Measurements from ENCODE around the gene GOLGB1.
"Not testable (repeated sequence)": the region's sequence is repeated elsewhere in the genome, so short reads cannot be mapped to it uniquely, and the experiment has no call there.

The GOLGB1 gene

GRCh38 chr3:121692010-121692699 lies 57.4 kb downstream of the GOLGB1 start:
- H3K27me3 ChIP-seq (ENCODE audit: control insufficient read depth, insufficient read depth, low read length, poor library complexity, severe bottlenecking) = no peaks in the 10 kb centered on the region
- H3K36me3 ChIP-seq (ENCODE audit: control insufficient read depth, insufficient read depth, low read length) = peaks cover 23% of the 10 kb centered on the region
- H3K9me3 ChIP-seq (ENCODE audit: control insufficient read depth, low read length) = no peaks in the 10 kb centered on the region
- 95 to 98% methylated on average over 2 of the region's 2 CpGs for WGBS, 2 experiments
- no peak overlapping the region for H3K4me3 ChIP-seq (ENCODE audit: insufficient read depth, low read depth, low read length)
- H3K4me1 ChIP-seq (ENCODE audit: control insufficient read depth, insufficient read depth, low read length) = no peaks in the 10 kb centered on the region
- no peak overlapping the region for H3K27ac ChIP-seq (ENCODE audit: insufficient read depth, low read depth, low read length, poor library complexity, severe bottlenecking)

DNA sequence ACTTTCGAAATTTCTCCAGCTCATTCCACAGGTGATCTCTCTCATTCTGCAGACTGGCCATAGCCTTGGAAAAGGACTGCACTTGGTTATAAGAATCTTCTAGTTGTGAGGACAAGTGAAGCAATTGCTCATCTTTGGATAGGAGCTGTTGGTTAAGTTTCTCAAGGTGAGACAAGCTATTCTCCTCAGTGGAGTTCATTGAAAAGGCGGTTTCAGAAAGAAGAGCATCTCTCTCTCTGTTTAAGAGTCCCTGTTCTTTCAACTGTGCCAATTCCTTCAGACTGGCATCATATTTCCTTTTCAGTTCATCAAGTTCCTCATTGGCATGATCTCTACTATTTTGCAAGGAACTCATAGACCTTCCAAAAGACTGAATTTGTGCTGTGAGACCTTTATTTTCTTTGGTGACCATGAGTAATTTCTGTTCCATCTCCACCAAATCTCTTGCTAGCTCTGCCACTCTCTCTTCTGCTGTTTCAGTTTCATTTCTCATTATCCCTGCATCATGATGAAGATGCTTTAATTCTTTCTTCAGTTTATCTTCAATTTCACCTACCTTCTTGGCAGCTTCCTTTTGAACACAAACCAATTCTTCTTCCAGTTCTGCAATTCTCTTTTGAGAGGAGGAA lies 58.6 kb downstream of the GOLGB1 start:
- 87 to 92% methylated on average over 2 of the region's 2 CpGs for WGBS, 2 experiments
- Histone ChIP-seq H3K36me3 (ENCODE audit: control insufficient read depth, insufficient read depth, low read length) (peaks cover 21% of the 10 kb centered on the region), H3K27me3 (ENCODE audit: control insufficient read depth, insufficient read depth, low read length, poor library complexity, severe bottlenecking) (no peaks in the 10 kb centered on the region)

DNA sequence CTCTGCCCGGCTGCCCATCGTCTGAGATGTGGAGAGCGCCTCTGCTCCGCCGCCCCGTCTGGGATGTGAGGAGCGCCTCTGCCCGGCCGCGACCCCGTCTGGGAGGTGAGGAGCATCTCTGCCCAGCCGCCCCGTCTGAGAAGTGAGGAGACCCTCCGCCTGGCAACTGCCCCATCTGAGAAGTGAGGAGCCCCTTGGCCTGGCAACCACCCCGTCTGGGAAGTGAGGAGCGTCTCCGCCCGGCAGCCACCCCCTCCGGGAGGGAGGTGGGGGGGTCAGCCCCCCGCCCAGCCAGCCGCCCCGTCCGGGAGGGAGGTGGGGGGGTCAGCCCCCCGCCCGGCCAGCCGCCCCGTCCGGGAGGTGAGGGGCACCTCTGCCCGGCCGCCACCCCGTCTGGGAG lies 60.8 kb downstream of the GOLGB1 start:
- not testable (repeated sequence) for H3K27me3 ChIP-seq (ENCODE audit: control insufficient read depth, insufficient read depth, low read length, poor library complexity, severe bottlenecking); H3K4me1 ChIP-seq (ENCODE audit: control insufficient read depth, insufficient read depth, low read length); H3K4me3 ChIP-seq (ENCODE audit: insufficient read depth, low read depth, low read length); H3K9me3 ChIP-seq (ENCODE audit: control insufficient read depth, low read length); H3K27ac ChIP-seq (ENCODE audit: insufficient read depth, low read depth, low read length, poor library complexity, severe bottlenecking)
- peaks cover 21% of the 10 kb centered on the region for H3K36me3 ChIP-seq (ENCODE audit: control insufficient read depth, insufficient read depth, low read length)
- 89 to 95% methylated on average over 31 of the region's 31 CpGs for WGBS, 2 experiments

More for the DNA sequence above, 58.6 kb downstream of the GOLGB1 start:
- no peaks in the 10 kb centered on the region for H3K9me3 ChIP-seq (ENCODE audit: control insufficient read depth, low read length)
- no peaks in the 10 kb centered on the region for H3K4me1 ChIP-seq (ENCODE audit: control insufficient read depth, insufficient read depth, low read length)
- no peak overlapping the region for H3K4me3 ChIP-seq (ENCODE audit: insufficient read depth, low read depth, low read length)
- no peak overlapping the region for H3K27ac ChIP-seq (ENCODE audit: insufficient read depth, low read depth, low read length, poor library complexity, severe bottlenecking)

GRCh38 chr3:121681792-121682191 lies 67.7 kb downstream of the GOLGB1 start:
- peaks cover 8% of the 10 kb centered on the region for H3K36me3 ChIP-seq (ENCODE audit: control insufficient read depth, insufficient read depth, low read length)
- 93 to 100% methylated on average over 1 of the region's 1 CpG for WGBS, 2 experiments

DNA sequence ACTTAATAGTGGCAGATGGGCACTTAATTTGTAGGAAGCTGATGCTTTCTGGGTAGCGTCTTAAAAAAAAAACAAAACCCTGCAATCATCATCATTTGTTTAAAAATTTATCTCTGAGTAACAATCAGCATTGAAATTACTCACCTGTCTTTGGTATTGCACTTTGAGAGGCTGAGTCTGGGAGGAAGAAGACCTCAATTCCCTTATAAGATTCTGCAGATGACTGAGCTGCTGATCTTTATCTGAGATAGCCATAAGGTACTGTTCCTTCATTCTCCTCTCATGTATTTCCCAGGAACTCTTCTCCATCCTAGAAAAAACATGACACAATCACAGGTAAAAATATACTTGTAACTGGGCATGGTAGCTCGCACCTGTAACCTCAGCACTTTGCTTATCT lies 72.4 kb downstream of the GOLGB1 start:
- H3K4me1 ChIP-seq (ENCODE audit: control insufficient read depth, insufficient read depth, low read length) = no peaks in the 10 kb centered on the region
- H3K27ac ChIP-seq (ENCODE audit: insufficient read depth, low read depth, low read length, poor library complexity, severe bottlenecking) = no peak overlapping the region
- peaks cover 23% of the 10 kb centered on the region for H3K36me3 ChIP-seq (ENCODE audit: control insufficient read depth, insufficient read depth, low read length)
- H3K4me3 ChIP-seq (ENCODE audit: insufficient read depth, low read depth, low read length) = no peak overlapping the region
- WGBS, 2 experiments = 100% methylated on average over 2 of the region's 2 CpGs
- H3K27me3 ChIP-seq (ENCODE audit: control insufficient read depth, insufficient read depth, low read length, poor library complexity, severe bottlenecking) = no peaks in the 10 kb centered on the region
- H3K9me3 ChIP-seq (ENCODE audit: control insufficient read depth, low read length) = no peaks in the 10 kb centered on the region

More at GRCh38 chr3:121681792-121682191, 67.7 kb downstream of the GOLGB1 start:
- Histone ChIP-seq H3K27ac (ENCODE audit: insufficient read depth, low read depth, low read length, poor library complexity, severe bottlenecking) (no peak overlapping the region), H3K4me1 (ENCODE audit: control insufficient read depth, insufficient read depth, low read length) (no peaks in the 10 kb centered on the region), H3K9me3 (ENCODE audit: control insufficient read depth, low read length) (no peaks in the 10 kb centered on the region), H3K4me3 (ENCODE audit: insufficient read depth, low read depth, low read length) (no peak overlapping the region), H3K27me3 (ENCODE audit: control insufficient read depth, insufficient read depth, low read length, poor library complexity, severe bottlenecking) (no peaks in the 10 kb centered on the region)

DNA sequence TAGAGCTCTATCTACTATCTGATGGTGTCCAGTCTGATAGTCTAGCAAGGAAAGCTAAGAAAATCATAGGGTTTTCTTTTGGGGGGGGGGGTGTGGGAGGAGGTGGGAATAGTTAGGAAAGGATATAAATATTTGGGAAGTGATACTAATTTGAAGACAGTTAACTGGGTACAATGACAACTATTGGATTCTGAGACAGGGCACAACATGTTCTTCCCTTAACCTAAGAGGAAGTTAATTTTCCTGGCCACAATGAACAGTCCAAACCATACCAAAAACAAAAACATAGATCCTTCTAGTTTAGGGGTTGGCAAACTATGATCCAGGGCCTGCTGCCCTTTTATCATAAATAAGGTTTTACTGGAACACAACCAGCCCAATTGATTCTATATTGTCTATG lies 78.9 kb downstream of the GOLGB1 start:
- Histone ChIP-seq H3K4me1 (ENCODE audit: control insufficient read depth, insufficient read depth, low read length) (no peaks in the 10 kb centered on the region), H3K27ac (ENCODE audit: insufficient read depth, low read depth, low read length, poor library complexity, severe bottlenecking) (no peak overlapping the region), H3K36me3 (ENCODE audit: control insufficient read depth, insufficient read depth, low read length) (peaks cover 20% of the 10 kb centered on the region), H3K9me3 (ENCODE audit: control insufficient read depth, low read length) (no peaks in the 10 kb centered on the region), H3K4me3 (ENCODE audit: insufficient read depth, low read depth, low read length) (no peak overlapping the region), H3K27me3 (ENCODE audit: control insufficient read depth, insufficient read depth, low read length, poor library complexity, severe bottlenecking) (no peaks in the 10 kb centered on the region)

GRCh38 chr3:121667333-121667732 lies 82.2 kb downstream of the GOLGB1 start:
- Histone ChIP-seq H3K4me1 (ENCODE audit: control insufficient read depth, insufficient read depth, low read length) (no peaks in the 10 kb centered on the region), H3K27ac (ENCODE audit: insufficient read depth, low read depth, low read length, poor library complexity, severe bottlenecking) (no peak overlapping the region), H3K9me3 (ENCODE audit: control insufficient read depth, low read length) (no peaks in the 10 kb centered on the region), H3K27me3 (ENCODE audit: control insufficient read depth, insufficient read depth, low read length, poor library complexity, severe bottlenecking) (no peaks in the 10 kb centered on the region), H3K4me3 (ENCODE audit: insufficient read depth, low read depth, low read length) (no peak overlapping the region), H3K36me3 (ENCODE audit: control insufficient read depth, insufficient read depth, low read length) (peaks cover 23% of the 10 kb centered on the region)
- WGBS, 2 experiments = 95 to 98% methylated on average over 4 of the region's 4 CpGs

GRCh38 chr3:121665488-121665887 lies 84.1 kb downstream of the GOLGB1 start:
- Histone ChIP-seq H3K27me3 (ENCODE audit: control insufficient read depth, insufficient read depth, low read length, poor library complexity, severe bottlenecking) (no peaks in the 10 kb centered on the region), H3K36me3 (ENCODE audit: control insufficient read depth, insufficient read depth, low read length) (peaks cover 23% of the 10 kb centered on the region), H3K9me3 (ENCODE audit: control insufficient read depth, low read length) (no peaks in the 10 kb centered on the region), H3K4me3 (ENCODE audit: insufficient read depth, low read depth, low read length) (no peak overlapping the region), H3K27ac (ENCODE audit: insufficient read depth, low read depth, low read length, poor library complexity, severe bottlenecking) (no peak overlapping the region), H3K4me1 (ENCODE audit: control insufficient read depth, insufficient read depth, low read length) (no peaks in the 10 kb centered on the region)
- 91 to 96% methylated on average over 2 of the region's 2 CpGs for WGBS, 2 experiments

GRCh38 chr3:121663171-121663847 lies 86.2 kb downstream of the GOLGB1 start:
- Histone ChIP-seq H3K4me1 (ENCODE audit: control insufficient read depth, insufficient read depth, low read length) (no peaks in the 10 kb centered on the region), H3K27me3 (ENCODE audit: control insufficient read depth, insufficient read depth, low read length, poor library complexity, severe bottlenecking) (no peaks in the 10 kb centered on the region), H3K27ac (ENCODE audit: insufficient read depth, low read depth, low read length, poor library complexity, severe bottlenecking) (no peak overlapping the region), H3K9me3 (ENCODE audit: control insufficient read depth, low read length) (no peaks in the 10 kb centered on the region), H3K36me3 (ENCODE audit: control insufficient read depth, insufficient read depth, low read length) (peaks cover 17% of the 10 kb centered on the region), H3K4me3 (ENCODE audit: insufficient read depth, low read depth, low read length) (no peak overlapping the region)
- WGBS, 2 experiments = 83 to 93% methylated on average over 2 of the region's 2 CpGs

DNA sequence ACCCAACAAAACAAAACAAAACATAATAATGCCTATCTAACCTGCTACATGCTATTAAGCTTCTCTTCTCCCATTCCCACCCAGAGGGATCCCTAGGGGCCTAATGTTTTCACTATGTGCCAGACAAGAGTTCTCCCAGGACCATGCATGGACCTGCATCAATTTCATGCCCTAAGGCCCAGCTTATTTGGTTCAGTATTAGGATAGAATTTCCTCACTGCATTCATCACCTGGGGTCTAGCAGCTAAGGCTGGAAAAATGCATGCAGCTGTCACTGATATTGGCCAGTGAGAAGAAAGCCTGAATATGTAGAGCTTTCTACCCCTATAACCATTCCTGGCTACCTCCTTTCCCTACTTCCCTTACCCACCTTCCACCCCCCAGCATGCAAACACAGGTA lies 86.8 kb downstream of the GOLGB1 start:
- H3K4me3 ChIP-seq (ENCODE audit: insufficient read depth, low read depth, low read length) = no peak overlapping the region
- no peaks in the 10 kb centered on the region for H3K4me1 ChIP-seq (ENCODE audit: control insufficient read depth, insufficient read depth, low read length)
- H3K36me3 ChIP-seq (ENCODE audit: control insufficient read depth, insufficient read depth, low read length) = peaks cover 17% of the 10 kb centered on the region
- no peaks in the 10 kb centered on the region for H3K9me3 ChIP-seq (ENCODE audit: control insufficient read depth, low read length)
- H3K27me3 ChIP-seq (ENCODE audit: control insufficient read depth, insufficient read depth, low read length, poor library complexity, severe bottlenecking) = no peaks in the 10 kb centered on the region
- no peak overlapping the region for H3K27ac ChIP-seq (ENCODE audit: insufficient read depth, low read depth, low read length, poor library complexity, severe bottlenecking)

Data from ectodermal cell (in vitro differentiated cells).